GM12872 (cell line): ENCODE measurements around the gene PIAS1.
A peak's percentile ranks its signal among the peaks of the same experiment; 100 is the strongest.

ENCODE experiments used
- TF ChIP-seq, protein P1 (sequence below): IDR thresholded peaks from 3 replicates; pipeline ENCODE4 v1.5.1; 2011; ENCODE audit warnings: low read depth, mild to moderate bottlenecking, low read length, moderate library complexity; ENCODE audit not compliant: insufficient read depth

Gene PIAS1

DNA sequence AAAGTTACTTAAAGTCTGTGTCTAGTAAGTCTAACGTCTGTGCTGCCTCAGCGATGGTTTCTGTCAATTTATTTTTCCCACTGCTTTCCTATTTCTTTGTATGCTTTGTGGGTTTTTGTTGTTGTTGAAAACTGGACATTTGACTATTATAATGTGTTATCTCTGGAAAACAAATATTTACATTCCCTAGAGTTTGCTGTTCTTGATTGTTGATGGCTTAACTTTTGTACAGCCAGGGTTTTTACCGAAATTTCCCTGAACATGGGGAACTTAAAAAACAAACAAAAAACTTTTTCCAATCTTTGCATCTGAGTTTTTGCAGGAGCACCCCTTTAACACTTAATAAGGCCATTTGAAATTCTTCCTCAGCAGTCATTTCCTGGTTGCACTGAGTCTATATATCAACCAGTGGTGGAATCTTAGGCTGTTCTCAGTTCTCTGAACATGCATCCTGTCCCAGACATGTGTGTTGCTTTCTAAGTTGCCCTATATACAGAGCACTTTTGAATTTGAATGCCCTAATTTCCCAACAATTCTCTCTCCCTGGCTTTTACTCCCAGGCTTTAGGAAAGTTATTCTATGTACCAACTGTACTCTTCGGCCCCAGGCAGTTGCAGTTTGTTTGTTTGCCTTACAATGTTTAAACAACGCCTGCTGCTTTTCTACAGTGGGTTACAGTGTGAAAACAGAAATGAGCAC, 11.8 kb upstream of the PIAS1 start:
- TF ChIP-seq, protein P1, sequence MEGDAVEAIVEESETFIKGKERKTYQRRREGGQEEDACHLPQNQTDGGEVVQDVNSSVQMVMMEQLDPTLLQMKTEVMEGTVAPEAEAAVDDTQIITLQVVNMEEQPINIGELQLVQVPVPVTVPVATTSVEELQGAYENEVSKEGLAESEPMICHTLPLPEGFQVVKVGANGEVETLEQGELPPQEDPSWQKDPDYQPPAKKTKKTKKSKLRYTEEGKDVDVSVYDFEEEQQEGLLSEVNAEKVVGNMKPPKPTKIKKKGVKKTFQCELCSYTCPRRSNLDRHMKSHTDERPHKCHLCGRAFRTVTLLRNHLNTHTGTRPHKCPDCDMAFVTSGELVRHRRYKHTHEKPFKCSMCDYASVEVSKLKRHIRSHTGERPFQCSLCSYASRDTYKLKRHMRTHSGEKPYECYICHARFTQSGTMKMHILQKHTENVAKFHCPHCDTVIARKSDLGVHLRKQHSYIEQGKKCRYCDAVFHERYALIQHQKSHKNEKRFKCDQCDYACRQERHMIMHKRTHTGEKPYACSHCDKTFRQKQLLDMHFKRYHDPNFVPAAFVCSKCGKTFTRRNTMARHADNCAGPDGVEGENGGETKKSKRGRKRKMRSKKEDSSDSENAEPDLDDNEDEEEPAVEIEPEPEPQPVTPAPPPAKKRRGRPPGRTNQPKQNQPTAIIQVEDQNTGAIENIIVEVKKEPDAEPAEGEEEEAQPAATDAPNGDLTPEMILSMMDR = no peak

DNA sequence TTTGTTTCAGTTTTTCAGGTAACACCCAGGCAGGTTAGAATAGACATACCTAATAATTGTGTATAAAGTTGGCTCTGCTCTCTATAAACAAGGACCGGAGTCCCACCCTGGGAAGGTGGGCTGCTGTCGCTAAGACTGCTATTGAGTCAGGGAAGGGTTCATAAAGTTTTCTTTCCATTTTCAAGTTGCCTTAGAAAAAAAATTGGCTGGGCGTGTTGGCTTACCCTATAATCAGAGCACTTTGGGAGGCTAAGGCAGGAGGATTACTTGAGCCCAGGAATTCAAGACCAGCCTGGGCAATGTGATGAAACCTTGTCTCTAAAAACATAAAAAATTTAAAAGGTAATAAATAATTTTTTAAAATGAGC, 11.3 kb upstream of the PIAS1 start:
- TF ChIP-seq, protein P1 = no peak

DNA sequence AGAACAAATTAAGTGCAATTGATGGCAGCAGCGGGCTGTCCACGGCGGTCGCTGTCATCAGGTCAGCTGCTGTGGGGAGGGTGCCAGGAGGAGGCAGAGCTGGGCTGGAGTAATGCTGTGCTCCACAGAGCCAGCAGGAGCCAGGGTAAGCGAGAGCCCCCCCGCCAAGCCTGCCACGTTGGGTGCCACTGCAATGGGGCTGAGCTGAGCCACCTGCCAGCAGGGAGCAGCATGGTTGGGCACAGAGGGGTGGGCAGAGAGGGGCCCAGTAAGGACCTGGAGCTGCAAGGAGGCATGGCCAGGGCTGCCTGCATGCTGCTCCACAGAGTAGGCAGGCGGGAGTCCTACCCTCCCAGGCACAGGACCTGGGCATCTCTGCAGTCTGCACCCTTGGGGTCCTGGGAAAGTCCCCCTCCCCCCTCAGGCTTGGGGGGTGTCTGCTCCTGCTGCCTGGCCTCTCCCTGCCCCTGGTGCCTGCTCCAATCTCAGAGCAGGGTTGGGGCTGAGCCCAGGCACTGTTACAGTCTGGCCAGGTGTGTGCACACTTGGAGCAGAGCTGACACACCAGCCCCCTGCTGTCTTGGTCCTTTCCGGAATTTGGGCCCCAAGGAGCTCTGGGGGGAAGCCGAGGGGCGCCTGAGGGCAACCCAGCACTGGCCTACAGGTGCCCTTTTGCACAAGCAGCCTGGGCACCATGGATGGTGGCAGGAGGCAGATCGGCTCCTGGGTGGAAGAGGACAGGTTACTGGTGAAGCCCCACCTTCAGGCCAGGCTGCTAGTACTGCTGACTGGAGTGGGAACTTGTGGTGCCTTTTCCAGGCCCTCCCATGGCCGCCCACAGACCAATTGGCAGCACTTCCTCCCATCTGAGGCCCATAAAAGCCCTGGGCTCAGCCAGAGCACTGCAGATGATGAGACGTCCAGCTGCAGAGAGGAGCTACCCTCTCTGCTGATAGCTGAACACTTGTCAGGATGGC, 8.5 kb upstream of the PIAS1 start:
- TF ChIP-seq, protein P1 = no peak

DNA sequence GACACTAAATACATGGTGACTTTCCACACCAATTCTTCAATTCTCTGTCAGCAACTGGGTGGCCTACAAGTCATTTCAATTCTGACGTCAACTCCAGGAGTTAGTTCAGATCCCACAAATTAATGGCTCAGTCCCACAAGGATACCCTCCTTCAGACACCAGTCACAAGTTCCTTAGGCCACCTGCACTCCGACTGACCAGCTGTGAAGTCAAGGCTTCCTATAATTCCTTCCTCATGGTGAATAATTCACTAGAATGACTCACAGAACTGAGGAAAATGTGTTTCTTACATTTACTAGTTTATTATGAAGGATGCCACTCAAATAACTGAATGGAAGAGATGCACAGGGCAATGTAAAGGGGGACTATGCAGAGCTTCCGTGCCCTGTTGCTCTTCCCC, 6.3 kb upstream of the PIAS1 start:
- TF ChIP-seq, protein P1 = no peak

DNA sequence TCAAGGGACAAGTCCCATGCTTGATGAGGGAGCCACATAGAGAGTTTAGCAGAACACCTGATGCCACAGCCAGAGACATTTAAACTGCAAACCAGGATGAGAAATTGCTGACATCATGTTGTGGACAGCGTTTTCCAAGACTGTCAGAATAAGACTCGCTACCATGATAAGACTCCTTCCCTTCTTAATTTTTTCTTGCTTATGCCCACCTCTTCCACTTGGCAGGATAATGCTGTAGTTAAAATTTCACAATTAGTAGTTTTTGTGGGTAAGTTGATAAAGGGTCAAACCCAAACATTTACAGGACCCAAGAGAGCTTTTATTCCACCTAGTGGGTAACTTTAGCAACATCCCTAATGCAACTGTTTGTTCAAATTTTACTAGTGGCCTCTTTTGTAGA, 3.0 kb upstream of the PIAS1 start:
- TF ChIP-seq, protein P1 = peak; percentile 18; the same call in 1 of the 3 replicates

DNA sequence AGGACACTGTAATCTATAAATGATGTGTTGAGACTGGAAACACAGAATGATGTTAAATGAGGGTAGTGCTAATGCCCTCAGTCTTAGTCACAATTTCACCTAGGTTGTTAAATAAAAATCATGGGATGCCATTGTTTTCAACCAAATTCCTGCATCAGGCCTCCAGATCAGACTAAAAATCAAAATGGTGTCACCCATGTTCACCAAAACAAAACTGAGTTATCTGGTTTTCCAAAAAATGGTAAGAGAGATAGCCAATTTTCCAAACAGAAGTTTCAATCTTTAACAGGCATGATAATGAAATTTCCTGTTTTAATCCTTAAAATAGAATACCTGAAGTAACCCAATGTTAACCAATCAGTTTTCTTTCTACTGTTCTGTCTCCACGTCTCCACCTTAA, 2.2 kb upstream of the PIAS1 start:
- TF ChIP-seq, protein P1 = no peak

DNA sequence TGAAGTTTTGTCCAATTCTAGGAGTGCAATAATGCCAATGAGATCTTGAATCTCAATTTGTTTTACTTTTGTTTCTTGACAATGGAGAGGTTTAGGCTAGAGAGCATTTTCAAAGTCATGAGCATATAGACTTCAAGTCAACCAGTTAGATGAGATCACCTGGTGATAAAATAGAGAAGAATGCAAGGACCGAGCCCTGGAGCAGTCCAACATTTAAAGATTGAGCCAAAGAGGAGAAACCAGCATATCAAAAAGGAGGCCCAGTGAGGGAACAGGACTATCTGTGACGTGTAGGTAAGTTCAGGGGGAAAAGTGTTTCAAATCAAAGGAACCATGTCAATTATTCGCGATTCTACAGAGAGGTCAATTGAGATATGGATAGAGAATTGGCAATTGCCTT, 1.7 kb upstream of the PIAS1 start:
- TF ChIP-seq, protein P1 = no peak
